HL-60 (cell line): ENCODE data around the gene PLCL2.

Experiments
- DNase-seq, 2 experiments: peaks; one replicate each; pipeline ENCODE4 v3.0.0-alpha.2; 2010 to 2020; ENCODE audit warnings: low read depth in 1 of 2, low spot score in 1 of 2
- H3K27ac ChIP-seq: fragments of 250-450 bp; sonication (Bioruptor Pico); replicated peaks from 2 replicates; pipeline ENCODE4 v1.5.1; 2020; ENCODE audit warnings: mild to moderate bottlenecking, moderate library complexity
- H3K27me3 ChIP-seq: fragments of 250-450 bp; sonication (Bioruptor Pico); 2 replicates; pipeline ENCODE4 v1.5.1; 2021; ENCODE audit warnings: mild to moderate bottlenecking, moderate library complexity; ENCODE audit not compliant: insufficient read depth, poor library complexity, severe bottlenecking
- H3K4me3 ChIP-seq: replicated peaks from 2 replicates; pipeline ENCODE4 v1.5.1; 2011; ENCODE audit warnings: mild to moderate bottlenecking, control low read depth, low read length; ENCODE audit not compliant: insufficient read depth
- GABPA ChIP-seq: IDR thresholded peaks from 2 replicates; pipeline ENCODE4 v1.6.1; 2012; ENCODE audit warnings: low read depth
- POLR2AphosphoS5 ChIP-seq: IDR thresholded peaks from 2 replicates; pipeline ENCODE4 v1.6.1; 2012; ENCODE audit warnings: low read depth
- SPI1 ChIP-seq: IDR thresholded peaks from 2 replicates; pipeline ENCODE4 v1.6.1; 2012; ENCODE audit warnings: low read depth, mild to moderate bottlenecking, borderline replicate concordance
- TF ChIP-seq, protein P1 (sequence below): IDR thresholded peaks from one replicate; pipeline ENCODE4 v1.5.1; 2011; ENCODE audit warnings: low read length, control low read depth, inconsistent platforms; ENCODE audit not compliant: insufficient read depth
- TF ChIP-seq, protein P2 (sequence below): IDR thresholded peaks from 2 replicates; pipeline ENCODE4 v1.6.1; 2012; ENCODE audit warnings: low read depth; ENCODE audit not compliant: insufficient replicate concordance

Gene PLCL2

DNA sequence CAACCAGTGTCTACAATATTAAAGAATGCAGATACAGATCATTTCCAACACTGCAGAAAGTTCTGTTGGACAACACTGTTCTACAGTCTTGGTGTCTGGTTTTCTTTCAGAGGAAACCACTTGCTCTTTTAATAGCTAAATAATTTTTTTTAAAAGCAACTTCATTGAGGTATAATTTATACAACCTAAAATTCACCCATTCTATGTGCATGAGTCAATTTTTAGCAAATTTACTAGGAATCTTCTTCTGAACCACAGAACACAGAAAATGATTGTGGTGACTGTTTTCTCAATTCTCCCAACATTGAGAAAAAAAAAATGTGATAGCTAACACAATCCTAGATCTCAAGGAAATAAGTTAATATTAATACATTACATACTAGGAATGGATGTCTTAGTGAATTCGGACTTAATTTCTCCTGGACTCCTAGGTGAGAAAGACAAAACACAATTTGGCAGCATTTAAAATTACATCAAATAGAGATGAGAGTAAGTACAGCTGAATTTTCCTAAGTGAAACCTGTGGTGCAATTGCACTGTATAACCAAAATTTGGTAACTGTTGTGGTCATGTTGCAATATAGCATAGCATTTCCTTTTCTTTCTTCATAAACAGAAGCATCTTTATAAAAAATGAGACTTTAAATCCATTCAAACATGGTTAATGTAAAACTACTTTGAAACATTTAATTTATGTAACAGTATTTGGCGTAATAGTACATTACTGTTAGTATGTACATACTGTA lies 15.3 kb upstream of the PLCL2 start:
- peak overlapping the region; percentile 34 for H3K27ac ChIP-seq
- no peak overlapping the region for H3K4me3 ChIP-seq
- TF ChIP-seq POLR2AphosphoS5 = no peak; the same call in 1 of the 2 replicates
- peak; percentile 53 for TF ChIP-seq SPI1
- TF ChIP-seq, protein P1, sequence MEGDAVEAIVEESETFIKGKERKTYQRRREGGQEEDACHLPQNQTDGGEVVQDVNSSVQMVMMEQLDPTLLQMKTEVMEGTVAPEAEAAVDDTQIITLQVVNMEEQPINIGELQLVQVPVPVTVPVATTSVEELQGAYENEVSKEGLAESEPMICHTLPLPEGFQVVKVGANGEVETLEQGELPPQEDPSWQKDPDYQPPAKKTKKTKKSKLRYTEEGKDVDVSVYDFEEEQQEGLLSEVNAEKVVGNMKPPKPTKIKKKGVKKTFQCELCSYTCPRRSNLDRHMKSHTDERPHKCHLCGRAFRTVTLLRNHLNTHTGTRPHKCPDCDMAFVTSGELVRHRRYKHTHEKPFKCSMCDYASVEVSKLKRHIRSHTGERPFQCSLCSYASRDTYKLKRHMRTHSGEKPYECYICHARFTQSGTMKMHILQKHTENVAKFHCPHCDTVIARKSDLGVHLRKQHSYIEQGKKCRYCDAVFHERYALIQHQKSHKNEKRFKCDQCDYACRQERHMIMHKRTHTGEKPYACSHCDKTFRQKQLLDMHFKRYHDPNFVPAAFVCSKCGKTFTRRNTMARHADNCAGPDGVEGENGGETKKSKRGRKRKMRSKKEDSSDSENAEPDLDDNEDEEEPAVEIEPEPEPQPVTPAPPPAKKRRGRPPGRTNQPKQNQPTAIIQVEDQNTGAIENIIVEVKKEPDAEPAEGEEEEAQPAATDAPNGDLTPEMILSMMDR = no peak
- TF ChIP-seq, protein P2, sequence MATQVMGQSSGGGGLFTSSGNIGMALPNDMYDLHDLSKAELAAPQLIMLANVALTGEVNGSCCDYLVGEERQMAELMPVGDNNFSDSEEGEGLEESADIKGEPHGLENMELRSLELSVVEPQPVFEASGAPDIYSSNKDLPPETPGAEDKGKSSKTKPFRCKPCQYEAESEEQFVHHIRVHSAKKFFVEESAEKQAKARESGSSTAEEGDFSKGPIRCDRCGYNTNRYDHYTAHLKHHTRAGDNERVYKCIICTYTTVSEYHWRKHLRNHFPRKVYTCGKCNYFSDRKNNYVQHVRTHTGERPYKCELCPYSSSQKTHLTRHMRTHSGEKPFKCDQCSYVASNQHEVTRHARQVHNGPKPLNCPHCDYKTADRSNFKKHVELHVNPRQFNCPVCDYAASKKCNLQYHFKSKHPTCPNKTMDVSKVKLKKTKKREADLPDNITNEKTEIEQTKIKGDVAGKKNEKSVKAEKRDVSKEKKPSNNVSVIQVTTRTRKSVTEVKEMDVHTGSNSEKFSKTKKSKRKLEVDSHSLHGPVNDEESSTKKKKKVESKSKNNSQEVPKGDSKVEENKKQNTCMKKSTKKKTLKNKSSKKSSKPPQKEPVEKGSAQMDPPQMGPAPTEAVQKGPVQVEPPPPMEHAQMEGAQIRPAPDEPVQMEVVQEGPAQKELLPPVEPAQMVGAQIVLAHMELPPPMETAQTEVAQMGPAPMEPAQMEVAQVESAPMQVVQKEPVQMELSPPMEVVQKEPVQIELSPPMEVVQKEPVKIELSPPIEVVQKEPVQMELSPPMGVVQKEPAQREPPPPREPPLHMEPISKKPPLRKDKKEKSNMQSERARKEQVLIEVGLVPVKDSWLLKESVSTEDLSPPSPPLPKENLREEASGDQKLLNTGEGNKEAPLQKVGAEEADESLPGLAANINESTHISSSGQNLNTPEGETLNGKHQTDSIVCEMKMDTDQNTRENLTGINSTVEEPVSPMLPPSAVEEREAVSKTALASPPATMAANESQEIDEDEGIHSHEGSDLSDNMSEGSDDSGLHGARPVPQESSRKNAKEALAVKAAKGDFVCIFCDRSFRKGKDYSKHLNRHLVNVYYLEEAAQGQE = no peak
- peak; percentile 62 to 83 for DNase-seq
- H3K27me3 ChIP-seq = no peaks in the 10 kb centered on the region

DNA sequence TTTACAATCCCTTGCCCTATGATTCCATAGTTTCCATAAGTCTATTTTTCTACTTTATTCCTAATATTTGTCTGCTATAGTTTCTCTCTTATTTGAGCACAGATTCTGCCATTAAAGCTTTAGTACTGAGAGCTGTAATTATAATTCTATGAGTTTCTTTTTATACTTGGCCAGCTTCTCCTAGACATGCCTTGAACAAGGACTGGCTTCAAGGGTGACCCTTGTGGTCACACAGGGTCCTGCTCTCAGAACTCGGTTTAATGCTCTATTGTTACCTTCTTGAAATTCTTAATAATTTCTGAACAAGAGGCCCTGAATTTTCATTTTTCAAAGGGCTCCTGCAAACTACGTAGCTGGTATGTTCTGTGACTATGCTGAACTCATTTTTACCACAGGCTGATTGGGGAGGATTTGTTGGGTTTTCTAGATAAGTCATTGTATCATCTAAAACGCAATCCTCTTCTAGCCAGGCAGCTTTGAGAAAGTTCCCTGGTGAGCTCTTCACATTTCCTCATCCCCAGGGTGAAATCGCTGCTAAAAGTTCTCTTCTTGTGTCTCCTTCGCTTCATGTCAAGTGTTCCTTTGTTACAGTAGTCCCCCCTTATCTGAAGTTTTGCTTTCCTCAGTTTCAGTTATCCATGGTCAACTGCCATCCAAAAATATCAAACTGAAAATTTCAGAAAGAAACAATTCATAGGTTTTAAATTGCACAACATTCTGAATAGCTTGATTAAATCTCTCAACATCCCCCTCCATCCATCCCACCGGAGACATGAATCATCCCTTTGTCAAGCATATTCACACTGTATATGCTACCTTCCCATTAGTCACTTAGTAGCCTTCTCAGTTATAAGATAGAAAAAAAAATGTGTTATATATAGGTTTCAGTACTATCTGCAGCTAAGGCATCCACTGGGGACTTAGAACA lies 12.6 kb upstream of the PLCL2 start:
- Histone ChIP-seq H3K27ac (0 out of 2 replicates have a peak overlapping the region, but pooled peaks have one; percentile 6), H3K4me3 (no peak overlapping the region), H3K27me3 (no peaks in the 10 kb centered on the region)
- DNase-seq = peak in 1 of 2 experiments; percentile 22
- TF ChIP-seq, protein P2 = no peak
- TF ChIP-seq POLR2AphosphoS5 = no peak
- no peak for TF ChIP-seq GABPA
- TF ChIP-seq, protein P1 = no peak
- no peak for TF ChIP-seq SPI1

DNA sequence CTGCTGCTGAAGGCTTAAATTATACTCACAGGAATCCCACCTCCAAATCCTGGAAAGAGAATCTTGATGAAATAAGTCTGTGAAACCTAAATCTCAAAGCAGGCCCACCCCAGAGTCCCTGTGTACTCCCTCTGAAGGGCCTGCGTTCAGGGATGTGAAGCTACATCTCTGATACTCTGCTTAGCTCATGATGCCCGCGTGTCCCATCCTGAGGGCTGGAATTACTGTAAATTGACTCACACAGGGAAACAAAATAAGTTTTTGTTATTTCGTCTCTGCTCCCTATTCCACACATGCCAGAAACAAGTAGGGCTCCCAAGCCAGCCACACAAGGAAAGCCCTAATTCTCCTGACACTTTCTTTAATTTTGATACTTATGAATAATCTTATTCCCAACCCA lies 10.9 kb upstream of the PLCL2 start:
- no peak for DNase-seq
- TF ChIP-seq SPI1 = no peak
- no peak for TF ChIP-seq POLR2AphosphoS5
- no peak for TF ChIP-seq GABPA
- TF ChIP-seq, protein P1 = no peak
- Histone ChIP-seq H3K4me3 (no peak overlapping the region), H3K27ac (no peak overlapping the region), H3K27me3 (no peaks in the 10 kb centered on the region)
